ENCODE data around the gene LDAH. TPM values are rescaled to one million over a fixed set of nuclear protein-coding genes. Genes with fewer than 3 reads are reported as not detected.

Gene LDAH
- total RNA-seq, 1 experiment from 2014 or later, result 15.2 TPM

- Histone ChIP-seq H3K4ac (ENCODE audit: low read depth, low read length) (no peak overlapping the region), H3K56ac (ENCODE audit: insufficient read length, low read depth, low read length) (no peak overlapping the region), H3K4me2 (ENCODE audit: insufficient read depth, insufficient read length, low read length) (no peak overlapping the region), H3K9me3 (ENCODE audit: control insufficient read depth, low read depth, low read length) (no peaks in the 10 kb centered on the region), H3K4me1 (ENCODE audit: insufficient read depth, low read length) (no peaks in the 10 kb centered on the region; the same call in 1 of the 2 replicates), H3K79me1 (ENCODE audit: insufficient read depth, low read depth, low read length, poor library complexity, severe bottlenecking) (no peaks in the 10 kb centered on the region), H2AK5ac (ENCODE audit: insufficient read length, low read length) (no peak overlapping the region), H2BK12ac (ENCODE audit: insufficient read length, low read depth, low read length) (no peak overlapping the region), H3K23me2 (ENCODE audit: insufficient read length, low read depth, low read length, poor library complexity, severe bottlenecking) (no peaks in the 10 kb centered on the region), H4K20me1 (ENCODE audit: control insufficient read depth, insufficient read depth, insufficient read length) (no peaks in the 10 kb centered on the region), H3K23ac (ENCODE audit: insufficient read length, low read depth, low read length) (no peak overlapping the region), H4K91ac (ENCODE audit: insufficient read length, low read depth, low read length) (no peak overlapping the region), H3K27me3 (ENCODE audit: insufficient read depth, low read length) (no peaks in the 10 kb centered on the region), H3K9ac (ENCODE audit: extremely low read depth, insufficient read length, low read length) (no peak overlapping the region), H3K18ac (ENCODE audit: insufficient read length, low read depth, low read length) (no peak overlapping the region), H2BK15ac (ENCODE audit: low read depth, low read length) (no peak overlapping the region), H3K14ac (ENCODE audit: insufficient read depth, low read length) (no peak overlapping the region), H3T11ph (ENCODE audit: low read length) (no peak overlapping the region), H3K79me2 (ENCODE audit: insufficient read depth, low read length) (no peaks in the 10 kb centered on the region), H4K8ac (replicated peaks; ENCODE audit: insufficient read length, low read depth, low read length) (no peak overlapping the region), H2BK5ac (ENCODE audit: insufficient read length, low read length) (no peak overlapping the region), H2BK120ac (ENCODE audit: low read depth, low read length, poor library complexity, severe bottlenecking) (no peak overlapping the region), H2BK20ac (ENCODE audit: low read depth, low read length, poor library complexity, severe bottlenecking) (no peak overlapping the region), H2AFZ (ENCODE audit: low read length) (no peak overlapping the region), H4K5ac (ENCODE audit: insufficient read length, low read depth, low read length) (no peak overlapping the region), H3K27ac (ENCODE audit: insufficient read length, low read depth, low read length) (no peak overlapping the region)
- Mint-ChIP-seq H3K4me3 (no peak overlapping the region), H3K27ac (no peak overlapping the region), H3K9me3 (no peaks in the 10 kb centered on the region), H3K4me1 (peaks cover 21 to 24% of the 10 kb centered on the region in 2 experiments), H3K27me3 (ENCODE audit: low read depth) (no peaks in the 10 kb centered on the region; the same call in 1 of the 2 replicates), H3K36me3 (ENCODE audit: insufficient read depth in 1 of 3, low read depth in 3 of 3) (peaks cover 0 to 13% (median 4%) of the 10 kb centered on the region in 3 experiments; a peak in 4 of 7 replicates)
- WGBS (ENCODE audit: extremely low coverage, insufficient read length, low lambda C conversion rate), result no CpG with 5 or more reads among the region's 13 CpGs
- DNase-seq, result no peak
- TF ChIP-seq CTCF (conservative IDR thresholded peaks at IDR 0.05), result no peak
Measured at GRCh38 chr2:20637147-20637546, 185.8 kb downstream of the LDAH start.
